GM12878 (cell line): ENCODE data around the gene DNAJC13. TPM values are rescaled to one million over a fixed set of nuclear protein-coding genes. Genes with fewer than 3 reads are reported as not detected.

Experiments used
- ATAC-seq: fragments of 200-7000 bp; cut with Tn5 transposase; 3 replicates; pipeline ENCODE4 v1.9.1; 2020; ENCODE audit warnings: mild to moderate bottlenecking, moderate library complexity
- BruUV-seq: library from RNA; stranded (reverse); fragments of 400-500 nt; replicated peaks from 2 replicates; lab custom pipeline; 2021; lab: Mats Ljungman, UMichigan
- CTCF ChIA-PET: fragments of 300-600 bp; sonication (Branson Sonifier 250); formaldehyde crosslinking; extraction: SDS; loops from one replicate; lab custom pipeline; 2021; ENCODE audit warnings: inconsistent platforms; lab: Yijun Ruan, JAX
- POLR2A ChIA-PET: fragments of 350-600 bp; formaldehyde crosslinking; extraction: SDS; loops from one replicate; lab custom pipeline; 2021; ENCODE audit warnings: inconsistent platforms; lab: Charles Lee
- RAD21 ChIA-PET: fragments of 300-600 bp; sonication (Branson Sonifier 250); formaldehyde crosslinking; loops from one replicate; lab custom pipeline; 2023; ENCODE audit warnings: antibody characterized with exemption; ENCODE audit not compliant: unreplicated experiment; lab: Charles Lee
- SMC1A ChIA-PET: fragments of 300-600 bp; sonication (Branson Sonifier 250); formaldehyde crosslinking; loops from one replicate; lab custom pipeline; 2023; ENCODE audit not compliant: unreplicated experiment, uncharacterized antibody; lab: Charles Lee
- DNase-seq: peaks from one replicate; pipeline ENCODE4 v3.0.0-alpha.2; 2011; ENCODE audit warnings: low read depth, low spot score
- FAIRE-seq: peaks from 3 replicates; lab custom pipeline; 2011; peaks lifted over from hg19 to GRCh38; lab: Jason Lieb, UNC
- H2AFZ ChIP-seq: 2 replicates; pipeline ENCODE4 v1.6.0; 2011; ENCODE audit warnings: low read depth, low read length, control low read depth; ENCODE audit not compliant: control insufficient read depth
- H3K27ac ChIP-seq: 2 replicates; pipeline ENCODE4 v1.5.1; 2011; ENCODE audit warnings: control low read depth; ENCODE audit not compliant: control insufficient read depth, insufficient read depth
- H3K27me3 ChIP-seq, 2 experiments: replicated peaks in 1 of 2; 2 replicates each; pipeline versions ENCODE4 v1.6.0 to v1.6.1; 2011; ENCODE audit warnings: low read length in 1 of 2; ENCODE audit not compliant: control insufficient read depth in 2 of 2, insufficient read depth in 2 of 2
- H3K36me3 ChIP-seq, 2 experiments: 2 replicates each; pipeline ENCODE4 v1.5.1; 2011; ENCODE audit warnings: low read length in 1 of 2; ENCODE audit not compliant: control insufficient read depth in 2 of 2, insufficient read depth in 2 of 2
- H3K4me1 ChIP-seq: 2 replicates; pipeline ENCODE4 v1.6.1; 2011; ENCODE audit warnings: mild to moderate bottlenecking, low read length, moderate library complexity, mixed read lengths; ENCODE audit not compliant: control insufficient read depth, insufficient read depth
- H3K4me2 ChIP-seq: 2 replicates; pipeline ENCODE4 v1.6.0; 2011; ENCODE audit warnings: control low read depth; ENCODE audit not compliant: control insufficient read depth, insufficient read depth
- H3K4me3 ChIP-seq: fragments of 200-600 bp; sonication (generic); 2 replicates; pipeline ENCODE4 v1.5.1; 2016
- H3K79me2 ChIP-seq: 2 replicates; pipeline ENCODE4 v1.6.0; 2011; ENCODE audit warnings: low read length; ENCODE audit not compliant: control insufficient read depth, insufficient read depth
- H3K9ac ChIP-seq: 2 replicates; pipeline ENCODE4 v1.8.0; 2011; ENCODE audit warnings: low read length, control low read depth, mixed read lengths; ENCODE audit not compliant: control insufficient read depth, insufficient read depth
- H3K9me3 ChIP-seq: replicated peaks from 3 replicates; pipeline ENCODE4 v1.5.1; 2011; ENCODE audit warnings: mild to moderate bottlenecking, low read length; ENCODE audit not compliant: control insufficient read depth, insufficient read depth
- H4K20me1 ChIP-seq: 2 replicates; pipeline ENCODE4 v1.6.0; 2011; ENCODE audit not compliant: control insufficient read depth, insufficient read depth
- BCL11A ChIP-seq: IDR thresholded peaks from 2 replicates; pipeline ENCODE4 v1.6.1; 2011; ENCODE audit warnings: low read depth, low read length
- BHLHE40 ChIP-seq, 2 experiments: fragments of 450-650 bp in 1 of 2; IDR thresholded peaks; 2 replicates each; pipeline ENCODE4 v1.6.1; 2011 to 2017; ENCODE audit warnings: low read depth in 2 of 2, borderline replicate concordance in 1 of 2, improper control_type of control experiment in 1 of 2, low read length in 1 of 2, mild to moderate bottlenecking in 1 of 2
- CBFB ChIP-seq: IDR thresholded peaks from 2 replicates; pipeline ENCODE4 v1.6.1; 2016; ENCODE audit warnings: antibody characterized with exemption, low read depth
- CEBPB ChIP-seq, 2 experiments: fragments of 150-350 bp in 1 of 2; IDR thresholded peaks; 2 replicates each; pipeline ENCODE4 v1.6.1; 2012 to 2014; ENCODE audit warnings: low read depth in 2 of 2, low read length in 2 of 2, borderline replicate concordance in 1 of 2, inconsistent platforms in 1 of 2
- CREM ChIP-seq: IDR thresholded peaks from 2 replicates; pipeline ENCODE4 v1.6.1; 2014; ENCODE audit warnings: antibody characterized with exemption, low read depth
- EZH2 ChIP-seq: IDR thresholded peaks from 2 replicates; pipeline ENCODE4 v1.6.1; 2012; ENCODE audit warnings: low read depth, mild to moderate bottlenecking, control low read depth, inconsistent platforms, low read length, borderline replicate concordance; ENCODE audit not compliant: control insufficient read depth
- IRF4 ChIP-seq: IDR thresholded peaks from 2 replicates; pipeline ENCODE4 v1.6.1; 2011; ENCODE audit warnings: low read depth, low read length
- KDM1A ChIP-seq: fragments of 200-600 bp; sonication (generic); IDR thresholded peaks from 2 replicates; pipeline ENCODE4 v1.6.1; 2016; ENCODE audit warnings: borderline replicate concordance
- MYB ChIP-seq: fragments of 150-350 bp; IDR thresholded peaks from 2 replicates; pipeline ENCODE4 v1.6.1; 2014; ENCODE audit warnings: mild to moderate bottlenecking, low read depth, low read length, borderline replicate concordance
- PML ChIP-seq: IDR thresholded peaks from 2 replicates; pipeline ENCODE4 v1.6.1; 2012; ENCODE audit warnings: low read length, inconsistent platforms
- POU2F2 ChIP-seq: IDR thresholded peaks from 3 replicates; pipeline ENCODE4 v1.6.1; 2011; ENCODE audit warnings: low read depth, mild to moderate bottlenecking, low read length, borderline replicate concordance
- SREBF2 ChIP-seq: IDR thresholded peaks from 2 replicates; pipeline ENCODE4 v1.6.1; 2012; ENCODE audit warnings: mild to moderate bottlenecking, low read length
- STAT1 ChIP-seq: fragments of 450-650 bp; conservative IDR thresholded peaks from 2 replicates; pipeline ENCODE4 v1.6.1; 2014; ENCODE audit warnings: antibody characterized with exemption, mild to moderate bottlenecking
- WGBS: methylation state at CpG from one replicate; pipeline ENCODE4 v1.1.6; 2016; ENCODE audit warnings: low lambda C conversion rate; ENCODE audit not compliant: insufficient replicate concordance, insufficient coverage; ENCODE audit errors: missing lambda C conversion rate; 5-methylcytosine and 5-hydroxymethylcytosine counted together
- in situ Hi-C: fragments of 300-500 bp; cut with MboI; formaldehyde crosslinking; loops from 9 replicates; pipeline ENCODE4 v1.14.3; 2018; ENCODE audit warnings: mixed read lengths
- intact Hi-C: fragments of 100-400 bp; cut with micrococcal nuclease; formaldehyde crosslinking; loops from one replicate; pipeline ENCODE4 v1.14.2; 2022; ENCODE audit not compliant: unreplicated experiment
- polyA plus RNA-seq, 11 experiments: library from polyadenylated mRNA; depleted of rRNA in 4 of 11; unstranded in 6 of 11; stranded (reverse) in 5 of 11; fragments of >200 nt; fragmentation: Nextera tagmentation in 4 of 11; fragmentation: Illumina TruSeq in 1 of 11; extraction: Ambion mirVana in 4 of 11; extraction: Trizol in 1 of 11; gene quantifications; 1 replicate in 1 of 11; 2 replicates in 10 of 11; pipeline versions ENCODE4 v1.2.1 to v1.2.3, GENCODE V29; 2011 to 2016; ENCODE audit warnings: inconsistent platforms in 2 of 11, missing spikeins in 2 of 11, low read depth in 1 of 11
- total RNA-seq, 4 experiments: library from RNA; depleted of rRNA in 3 of 4; stranded (reverse); fragments of >200 nt in 3 of 4; fragmentation: Illumina TruSeq in 1 of 4; extraction: Trizol in 1 of 4; gene quantifications; 2 replicates each; pipeline versions ENCODE4 v1.2.1 to v1.2.3, GENCODE V29; 2013 to 2021
- TF ChIP-seq, protein P1 (sequence below): fragments of 450-650 bp; IDR thresholded peaks from 2 replicates; pipeline ENCODE4 v1.6.1; 2017; ENCODE audit warnings: antibody characterized with exemption, mild to moderate bottlenecking, moderate library complexity
- TF ChIP-seq, protein P2 (sequence below): IDR thresholded peaks from 2 replicates; pipeline ENCODE4 v1.6.1; 2011; ENCODE audit warnings: borderline replicate concordance, low read depth, mild to moderate bottlenecking, moderate library complexity, low read length; ENCODE audit not compliant: insufficient read depth, poor library complexity, severe bottlenecking
- TF ChIP-seq, protein P3 (sequence below): IDR thresholded peaks from 2 replicates; pipeline ENCODE4 v1.6.1; 2011; ENCODE audit warnings: low read depth, low read length, improper control_type of control experiment, borderline replicate concordance
- TF ChIP-seq, protein P4 (sequence below): IDR thresholded peaks from 2 replicates; pipeline ENCODE4 v1.6.1; 2012; ENCODE audit warnings: low read depth, low read length, improper control_type of control experiment

Gene DNAJC13
- total and polyA plus RNA-seq, 10 of the 15 experiments (the other 5 are each of a cell fraction or from before 2014, with no cell fraction given) = 8.3 to 33.9 (median 17.0) TPM

DNA sequence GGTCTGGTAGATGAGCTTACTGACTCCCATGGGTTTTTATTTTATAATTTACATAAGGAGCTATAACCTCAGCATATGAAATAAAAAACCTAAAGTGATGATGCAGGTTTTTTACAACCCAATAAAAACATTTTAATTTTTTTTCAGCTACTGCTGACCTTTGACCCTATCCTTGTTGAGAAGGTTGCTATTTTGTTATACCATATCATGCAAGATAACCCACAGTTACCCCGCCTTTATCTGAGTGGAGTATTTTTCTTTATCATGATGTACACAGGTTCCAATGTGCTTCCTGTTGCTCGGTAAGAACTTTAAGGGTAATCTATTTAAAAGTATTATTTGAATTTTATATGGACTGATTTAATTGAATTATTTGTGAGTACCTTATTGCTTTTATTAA, 70.8 kb downstream of the DNAJC13 start:
- BruUV-seq = no TSS peak

More for the DNA sequence above, 70.8 kb downstream of the DNAJC13 start:
- ChIA-PET CTCF (interaction anchor here (2.0 to 2.6 kb wide), 2 partner anchors 12 to 154 kb away, joined by 4 to 11 read pairs; no protein-coding TSS in a partner anchor), POLR2A (interaction anchor here (0.6 kb wide), 2 partner anchors 17 to 48 kb away, joined by 3 to 8 read pairs; no protein-coding TSS in a partner anchor), SMC1A (interaction anchor here (1.0 to 1.2 kb wide), 2 partner anchors 56 to 91 kb away, joined by 3 to 4 read pairs; no protein-coding TSS in a partner anchor)
- DNase-seq (no peak), FAIRE-seq (no peak)
- intact Hi-C loops = no loop called here
- WGBS = 98% methylated on average over 2 of the region's 2 CpGs
- Histone ChIP-seq H3K27ac (no peak overlapping the region), H2AFZ (no peak overlapping the region), H3K4me3 (no peak overlapping the region), H3K27me3 (no peaks in the 10 kb centered on the region), H3K9me3 (no peaks in the 10 kb centered on the region), H4K20me1 (no peaks in the 10 kb centered on the region), H3K36me3 (peaks cover 0 to 16% of the 10 kb centered on the region in 2 experiments; a peak in 3 of 4 replicates), H3K79me2 (no peaks in the 10 kb centered on the region), H3K4me2 (no peak overlapping the region), H3K9ac (no peak overlapping the region)
- in situ Hi-C loops = no loop called here
- no peak for TF ChIP-seq CREM
- TF ChIP-seq MYB = no peak
- no peak for TF ChIP-seq KDM1A
- TF ChIP-seq PML = no peak
- no peak for TF ChIP-seq BHLHE40 (IDR thresholded peaks at IDR 0.05; ENCODE audit: borderline replicate concordance in 1 of 2, low read depth in 2 of 2, low read length in 1 of 2)
- TF ChIP-seq CBFB = no peak
- TF ChIP-seq EZH2 = no peak
- TF ChIP-seq BCL11A = no peak
- TF ChIP-seq, protein P1, sequence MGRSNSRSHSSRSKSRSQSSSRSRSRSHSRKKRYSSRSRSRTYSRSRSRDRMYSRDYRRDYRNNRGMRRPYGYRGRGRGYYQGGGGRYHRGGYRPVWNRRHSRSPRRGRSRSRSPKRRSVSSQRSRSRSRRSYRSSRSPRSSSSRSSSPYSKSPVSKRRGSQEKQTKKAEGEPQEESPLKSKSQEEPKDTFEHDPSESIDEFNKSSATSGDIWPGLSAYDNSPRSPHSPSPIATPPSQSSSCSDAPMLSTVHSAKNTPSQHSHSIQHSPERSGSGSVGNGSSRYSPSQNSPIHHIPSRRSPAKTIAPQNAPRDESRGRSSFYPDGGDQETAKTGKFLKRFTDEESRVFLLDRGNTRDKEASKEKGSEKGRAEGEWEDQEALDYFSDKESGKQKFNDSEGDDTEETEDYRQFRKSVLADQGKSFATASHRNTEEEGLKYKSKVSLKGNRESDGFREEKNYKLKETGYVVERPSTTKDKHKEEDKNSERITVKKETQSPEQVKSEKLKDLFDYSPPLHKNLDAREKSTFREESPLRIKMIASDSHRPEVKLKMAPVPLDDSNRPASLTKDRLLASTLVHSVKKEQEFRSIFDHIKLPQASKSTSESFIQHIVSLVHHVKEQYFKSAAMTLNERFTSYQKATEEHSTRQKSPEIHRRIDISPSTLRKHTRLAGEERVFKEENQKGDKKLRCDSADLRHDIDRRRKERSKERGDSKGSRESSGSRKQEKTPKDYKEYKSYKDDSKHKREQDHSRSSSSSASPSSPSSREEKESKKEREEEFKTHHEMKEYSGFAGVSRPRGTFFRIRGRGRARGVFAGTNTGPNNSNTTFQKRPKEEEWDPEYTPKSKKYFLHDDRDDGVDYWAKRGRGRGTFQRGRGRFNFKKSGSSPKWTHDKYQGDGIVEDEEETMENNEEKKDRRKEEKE = no peak
- no peak for TF ChIP-seq SREBF2
- TF ChIP-seq, protein P2, sequence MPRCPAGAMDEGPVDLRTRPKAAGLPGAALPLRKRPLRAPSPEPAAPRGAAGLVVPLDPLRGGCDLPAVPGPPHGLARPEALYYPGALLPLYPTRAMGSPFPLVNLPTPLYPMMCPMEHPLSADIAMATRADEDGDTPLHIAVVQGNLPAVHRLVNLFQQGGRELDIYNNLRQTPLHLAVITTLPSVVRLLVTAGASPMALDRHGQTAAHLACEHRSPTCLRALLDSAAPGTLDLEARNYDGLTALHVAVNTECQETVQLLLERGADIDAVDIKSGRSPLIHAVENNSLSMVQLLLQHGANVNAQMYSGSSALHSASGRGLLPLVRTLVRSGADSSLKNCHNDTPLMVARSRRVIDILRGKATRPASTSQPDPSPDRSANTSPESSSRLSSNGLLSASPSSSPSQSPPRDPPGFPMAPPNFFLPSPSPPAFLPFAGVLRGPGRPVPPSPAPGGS = no peak
- TF ChIP-seq, protein P3, sequence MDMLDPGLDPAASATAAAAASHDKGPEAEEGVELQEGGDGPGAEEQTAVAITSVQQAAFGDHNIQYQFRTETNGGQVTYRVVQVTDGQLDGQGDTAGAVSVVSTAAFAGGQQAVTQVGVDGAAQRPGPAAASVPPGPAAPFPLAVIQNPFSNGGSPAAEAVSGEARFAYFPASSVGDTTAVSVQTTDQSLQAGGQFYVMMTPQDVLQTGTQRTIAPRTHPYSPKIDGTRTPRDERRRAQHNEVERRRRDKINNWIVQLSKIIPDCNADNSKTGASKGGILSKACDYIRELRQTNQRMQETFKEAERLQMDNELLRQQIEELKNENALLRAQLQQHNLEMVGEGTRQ = no peak
- TF ChIP-seq CEBPB (IDR thresholded peaks at IDR 0.05; ENCODE audit: borderline replicate concordance in 1 of 2, low read depth in 2 of 2, low read length in 2 of 2) = no peak
- TF ChIP-seq, protein P4, sequence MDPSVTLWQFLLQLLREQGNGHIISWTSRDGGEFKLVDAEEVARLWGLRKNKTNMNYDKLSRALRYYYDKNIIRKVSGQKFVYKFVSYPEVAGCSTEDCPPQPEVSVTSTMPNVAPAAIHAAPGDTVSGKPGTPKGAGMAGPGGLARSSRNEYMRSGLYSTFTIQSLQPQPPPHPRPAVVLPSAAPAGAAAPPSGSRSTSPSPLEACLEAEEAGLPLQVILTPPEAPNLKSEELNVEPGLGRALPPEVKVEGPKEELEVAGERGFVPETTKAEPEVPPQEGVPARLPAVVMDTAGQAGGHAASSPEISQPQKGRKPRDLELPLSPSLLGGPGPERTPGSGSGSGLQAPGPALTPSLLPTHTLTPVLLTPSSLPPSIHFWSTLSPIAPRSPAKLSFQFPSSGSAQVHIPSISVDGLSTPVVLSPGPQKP = no peak
- no peak for TF ChIP-seq STAT1
- TF ChIP-seq POU2F2 = no peak
- TF ChIP-seq IRF4 = no peak
- TF ChIP-seq, all 136 proteins: peak for 0
- H3K4me1 ChIP-seq = no peaks in the 10 kb centered on the region
- ATAC-seq = no peak
- RAD21 ChIA-PET = no interaction called here
